Effector memory CD4-positive, alpha-beta T cell (primary cell): ENCODE measurements around the gene IL31.

ENCODE experiments used
- DNase-seq, 3 donors: peaks; one replicate each; pipeline ENCODE4 v3.0.0-alpha.2; 2020
- H3K27ac ChIP-seq: 2 replicates; pipeline ENCODE4 v1.7.0; 2013; ENCODE audit warnings: mild to moderate bottlenecking, low read length, moderate library complexity; ENCODE audit not compliant: insufficient read depth, poor library complexity, severe bottlenecking
- H3K27me3 ChIP-seq: replicated peaks from 2 replicates; pipeline ENCODE4 v1.7.0; 2013; ENCODE audit warnings: mild to moderate bottlenecking, low read length; ENCODE audit not compliant: insufficient read depth, control insufficient read depth, poor library complexity, severe bottlenecking
- H3K36me3 ChIP-seq: 2 replicates; pipeline ENCODE4 v1.7.0; 2013; ENCODE audit warnings: mild to moderate bottlenecking, low read length, moderate library complexity; ENCODE audit not compliant: control insufficient read depth, insufficient read depth
- H3K4me1 ChIP-seq: 2 replicates; pipeline ENCODE4 v1.7.0; 2013; ENCODE audit warnings: low read length, mild to moderate bottlenecking; ENCODE audit not compliant: control insufficient read depth, insufficient read depth, poor library complexity, severe bottlenecking
- H3K4me3 ChIP-seq: 2 replicates; pipeline ENCODE4 v1.7.0; 2013; ENCODE audit warnings: low read length, low read depth, mild to moderate bottlenecking; ENCODE audit not compliant: insufficient read depth, poor library complexity, severe bottlenecking
- H3K9me3 ChIP-seq: 2 replicates; pipeline ENCODE4 v1.7.0; 2013; ENCODE audit warnings: mild to moderate bottlenecking, low read length, moderate library complexity; ENCODE audit not compliant: control insufficient read depth

IL31 gene

GRCh38 chr12:122160761-122161160 lies 13.3 kb downstream of the IL31 start:
- H3K4me3 ChIP-seq: no peak overlapping the region
- DNase-seq: no peak
- H3K36me3 ChIP-seq: no peaks in the 10 kb centered on the region
- no peaks in the 10 kb centered on the region for H3K9me3 ChIP-seq
- H3K27ac ChIP-seq: no peak overlapping the region
- H3K27me3 ChIP-seq: no peaks in the 10 kb centered on the region
- H3K4me1 ChIP-seq: no peaks in the 10 kb centered on the region

DNA sequence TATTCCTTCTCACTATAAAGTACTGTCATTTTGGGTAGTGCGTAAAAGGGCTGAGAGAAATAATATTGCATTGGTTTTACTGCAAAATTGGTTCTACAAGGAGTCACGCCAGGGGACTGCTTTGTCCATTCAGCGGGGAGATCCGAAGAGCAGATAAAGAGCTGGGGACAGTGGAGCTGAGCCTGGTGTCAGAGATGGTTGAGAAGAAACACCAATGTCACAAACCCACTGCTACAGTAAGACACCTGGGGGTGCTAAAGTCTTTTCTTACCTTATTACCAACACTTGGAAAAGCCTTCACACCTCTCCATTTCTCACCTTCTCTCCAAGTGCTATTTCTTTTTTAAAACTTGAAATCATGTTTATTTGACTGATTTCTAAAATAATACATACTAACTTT lies 14.1 kb downstream of the IL31 start:
- Histone ChIP-seq H3K27me3 (no peaks in the 10 kb centered on the region), H3K4me3 (no peak overlapping the region), H3K27ac (no peak overlapping the region), H3K36me3 (no peaks in the 10 kb centered on the region), H3K4me1 (no peaks in the 10 kb centered on the region), H3K9me3 (no peaks in the 10 kb centered on the region)
- DNase-seq: no peak

DNA sequence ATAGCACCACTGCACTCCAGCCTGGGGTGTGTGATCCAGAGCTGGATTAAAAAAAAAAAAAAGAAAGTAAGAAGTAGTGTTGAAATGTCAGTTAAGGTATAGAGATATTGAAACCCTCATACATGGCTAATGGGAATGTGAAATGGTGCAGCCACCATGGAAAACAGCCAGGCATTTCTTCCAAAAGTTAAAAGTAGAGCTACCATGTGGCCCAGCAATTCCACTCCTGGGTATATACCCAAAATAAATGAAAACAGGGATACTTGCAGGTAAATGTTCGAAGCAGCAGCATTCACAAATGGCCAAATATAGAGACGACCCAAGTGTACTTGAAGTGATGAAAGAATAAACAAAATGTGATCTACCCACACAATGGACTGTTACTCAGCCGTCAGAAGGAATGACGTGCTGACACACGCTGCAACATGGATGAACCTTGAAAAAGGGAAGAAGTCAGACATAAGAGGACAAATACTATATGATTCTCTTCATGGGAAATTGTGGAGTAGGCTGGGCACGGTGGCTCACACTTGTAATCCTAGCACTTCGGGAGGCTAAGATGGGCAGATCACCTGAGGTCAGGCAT lies 15.2 kb downstream of the IL31 start:
- DNase-seq: no peak
- no peaks in the 10 kb centered on the region for H3K27me3 ChIP-seq
- no peaks in the 10 kb centered on the region for H3K4me1 ChIP-seq

GRCh38 chr12:122155705-122156104 lies 18.3 kb downstream of the IL31 start:
- H3K27ac ChIP-seq: no peak overlapping the region
- H3K9me3 ChIP-seq: no peaks in the 10 kb centered on the region
- no peak overlapping the region for H3K4me3 ChIP-seq
- no peaks in the 10 kb centered on the region for H3K36me3 ChIP-seq
- H3K4me1 ChIP-seq: no peaks in the 10 kb centered on the region
- no peaks in the 10 kb centered on the region for H3K27me3 ChIP-seq
- DNase-seq: no peak

More for the DNA sequence above, 15.2 kb downstream of the IL31 start:
- Histone ChIP-seq H3K4me3 (no peak overlapping the region), H3K9me3 (no peaks in the 10 kb centered on the region), H3K36me3 (no peaks in the 10 kb centered on the region), H3K27ac (no peak overlapping the region)

DNA sequence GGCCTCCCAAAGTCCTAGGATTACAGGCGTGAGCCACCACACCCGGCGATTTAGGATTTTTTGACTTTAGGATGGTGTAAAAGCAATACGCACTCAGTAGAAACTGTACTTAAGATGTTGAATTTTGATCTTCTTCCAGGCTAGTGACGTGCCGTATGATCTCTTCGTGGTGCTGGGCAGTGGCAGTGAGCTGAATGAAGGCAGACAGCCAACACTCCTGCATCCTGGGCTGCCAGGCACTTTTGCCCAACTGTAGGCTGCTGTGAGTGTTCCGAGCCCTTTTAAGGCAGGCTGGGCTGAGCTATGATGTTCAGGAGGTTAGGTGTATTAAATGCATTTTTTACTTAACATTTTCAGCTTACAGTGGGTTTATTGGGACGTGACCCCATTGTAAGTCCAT lies 21.3 kb downstream of the IL31 start:
- no peaks in the 10 kb centered on the region for H3K9me3 ChIP-seq
- no peak overlapping the region for H3K27ac ChIP-seq

DNA sequence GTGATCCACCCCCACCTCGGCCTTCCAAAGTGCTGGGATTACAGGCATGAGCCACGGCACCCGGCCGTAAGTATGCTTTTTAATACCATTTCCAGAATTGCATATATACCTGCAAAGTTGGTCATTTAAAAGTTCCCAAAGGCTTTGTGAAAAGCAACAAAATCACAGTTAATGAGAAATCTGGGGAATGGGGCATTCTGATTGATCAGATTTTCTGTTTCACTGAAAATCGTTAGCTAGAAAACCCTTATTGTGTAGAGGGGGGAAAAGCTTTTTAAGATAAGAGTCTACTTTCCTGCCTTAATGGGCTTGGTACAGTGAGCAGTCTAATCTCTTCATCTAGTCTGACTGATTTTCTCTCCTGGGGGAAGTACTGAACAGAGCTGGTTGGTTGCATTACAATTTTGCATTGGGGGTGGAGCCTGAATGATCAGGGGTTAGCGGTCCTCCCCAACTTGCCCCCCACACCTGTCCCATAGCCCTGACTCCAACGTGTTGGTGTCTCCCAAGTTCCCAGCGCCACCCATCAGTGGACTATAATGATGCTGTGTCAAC lies 23.8 kb downstream of the IL31 start:
- Histone ChIP-seq H3K27ac (no peak overlapping the region), H3K4me3 (no peak overlapping the region)
- DNase-seq: no peak

More for the DNA sequence above, 21.3 kb downstream of the IL31 start:
- Histone ChIP-seq H3K36me3 (no peaks in the 10 kb centered on the region), H3K27me3 (no peaks in the 10 kb centered on the region), H3K4me1 (no peaks in the 10 kb centered on the region), H3K4me3 (no peak overlapping the region)
- DNase-seq: no peak

DNA sequence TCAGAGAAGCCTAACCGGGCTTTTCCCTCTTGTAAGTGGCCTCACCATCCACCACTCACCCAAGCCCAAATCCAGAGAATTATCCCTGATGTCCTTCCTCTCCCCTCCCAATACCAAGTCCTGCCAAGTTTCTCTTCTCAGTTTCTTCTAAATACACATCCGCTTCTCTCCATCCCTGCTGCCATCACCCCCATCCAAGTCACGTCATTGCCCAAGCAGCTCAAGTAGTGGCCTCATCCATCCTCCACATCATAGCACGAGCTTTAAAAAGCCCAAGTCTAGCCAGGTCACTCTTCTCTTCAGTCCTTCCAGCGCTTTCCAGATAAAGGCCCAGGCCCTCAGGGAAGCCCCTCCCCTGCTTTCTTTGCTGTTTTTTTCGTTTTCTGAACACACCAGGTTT lies 25.4 kb downstream of the IL31 start:
- H3K27ac ChIP-seq: no peak overlapping the region
- no peak overlapping the region for H3K4me3 ChIP-seq
- H3K36me3 ChIP-seq: peaks cover 4% of the 10 kb centered on the region
- no peaks in the 10 kb centered on the region for H3K9me3 ChIP-seq
- no peaks in the 10 kb centered on the region for H3K27me3 ChIP-seq
- H3K4me1 ChIP-seq: no peaks in the 10 kb centered on the region
- DNase-seq: no peak

More for the DNA sequence above, 23.8 kb downstream of the IL31 start:
- H3K36me3 ChIP-seq: no peaks in the 10 kb centered on the region
- H3K4me1 ChIP-seq: no peaks in the 10 kb centered on the region
- no peaks in the 10 kb centered on the region for H3K27me3 ChIP-seq
- H3K9me3 ChIP-seq: no peaks in the 10 kb centered on the region

DNA sequence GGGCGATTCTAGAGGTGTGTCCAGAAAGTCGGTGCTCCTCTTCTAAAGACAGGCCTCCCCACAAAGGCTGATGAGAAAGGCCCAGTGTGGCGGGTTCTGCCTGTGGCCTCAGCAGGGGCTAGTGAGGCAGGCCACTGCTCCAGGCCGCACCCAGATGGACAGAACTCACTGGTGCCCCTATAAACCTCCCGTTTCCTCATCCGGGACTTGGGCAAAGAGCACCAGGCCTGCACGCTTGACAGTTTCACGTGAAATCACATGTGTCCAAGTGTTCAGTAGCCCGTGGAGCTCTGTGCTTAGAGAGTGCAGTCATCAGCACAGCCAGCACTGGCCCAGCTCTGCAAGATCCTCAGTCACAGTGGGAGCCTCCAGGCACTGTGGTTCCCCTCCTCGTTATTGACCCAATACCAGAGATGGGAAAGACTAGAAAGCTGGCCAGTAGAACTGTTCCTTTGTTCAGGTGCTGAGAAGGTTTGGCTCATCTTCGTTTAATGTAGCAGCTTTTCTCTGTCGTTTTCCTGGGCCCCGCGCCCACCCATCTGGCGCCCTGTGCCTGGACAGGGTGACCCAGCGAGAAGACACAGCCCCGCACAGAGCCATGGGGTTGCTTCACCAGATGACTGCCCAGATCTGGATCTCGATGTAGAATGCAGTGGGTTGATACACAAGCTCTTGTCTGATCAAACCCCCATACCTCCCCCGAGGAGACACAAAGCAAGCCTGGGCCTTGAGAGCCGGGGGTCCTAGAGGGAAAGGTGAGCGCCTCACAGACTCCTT lies 26.3 kb downstream of the IL31 start:
- Histone ChIP-seq H3K27me3 (no peaks in the 10 kb centered on the region), H3K4me3 (no peak overlapping the region), H3K9me3 (no peaks in the 10 kb centered on the region), H3K27ac (no peak overlapping the region), H3K4me1 (no peaks in the 10 kb centered on the region), H3K36me3 (peaks cover 11% of the 10 kb centered on the region)
- no peak for DNase-seq

GRCh38 chr12:122145505-122146330 lies 28.3 kb downstream of the IL31 start:
- DNase-seq: no peak
- Histone ChIP-seq H3K36me3 (peaks cover 30% of the 10 kb centered on the region), H3K4me1 (no peaks in the 10 kb centered on the region), H3K27ac (no peak overlapping the region), H3K27me3 (no peaks in the 10 kb centered on the region), H3K4me3 (no peak overlapping the region), H3K9me3 (no peaks in the 10 kb centered on the region)
